WI38 (cell line): ENCODE data around the gene GTF3A.

Experiments used
- H3K4me3 ChIP-seq: 2 replicates; pipeline ENCODE4 v1.5.1; 2011; ENCODE audit warnings: low read depth, mild to moderate bottlenecking, control low read depth, low read length
- TF ChIP-seq, protein P1 (sequence below): IDR thresholded peaks from 2 replicates; pipeline ENCODE4 v1.5.1; 2012; ENCODE audit warnings: low read depth, mild to moderate bottlenecking, control low read depth, low read length

The GTF3A gene

DNA sequence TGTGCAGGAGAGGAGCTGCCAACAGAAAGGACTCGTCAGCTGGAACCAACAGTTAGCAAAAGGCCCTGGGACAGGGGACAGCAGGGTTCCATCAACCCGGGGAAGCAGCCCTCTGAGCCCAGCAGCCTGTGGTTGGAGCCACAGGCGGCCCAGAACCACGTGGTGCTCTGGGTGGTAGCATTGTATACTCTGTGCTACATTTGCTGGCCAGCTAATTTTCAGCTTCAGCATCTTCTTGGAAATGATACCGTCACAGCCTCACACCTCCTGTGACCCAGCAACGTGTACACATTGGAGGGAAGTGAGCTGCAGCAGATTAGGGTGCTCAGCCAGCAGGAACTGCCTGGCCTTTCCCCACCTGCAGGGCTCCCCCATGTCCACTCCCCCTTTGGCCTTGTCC lies 39.1 kb downstream of the GTF3A start:
- H3K4me3 ChIP-seq: no peak overlapping the region
- TF ChIP-seq, protein P1, sequence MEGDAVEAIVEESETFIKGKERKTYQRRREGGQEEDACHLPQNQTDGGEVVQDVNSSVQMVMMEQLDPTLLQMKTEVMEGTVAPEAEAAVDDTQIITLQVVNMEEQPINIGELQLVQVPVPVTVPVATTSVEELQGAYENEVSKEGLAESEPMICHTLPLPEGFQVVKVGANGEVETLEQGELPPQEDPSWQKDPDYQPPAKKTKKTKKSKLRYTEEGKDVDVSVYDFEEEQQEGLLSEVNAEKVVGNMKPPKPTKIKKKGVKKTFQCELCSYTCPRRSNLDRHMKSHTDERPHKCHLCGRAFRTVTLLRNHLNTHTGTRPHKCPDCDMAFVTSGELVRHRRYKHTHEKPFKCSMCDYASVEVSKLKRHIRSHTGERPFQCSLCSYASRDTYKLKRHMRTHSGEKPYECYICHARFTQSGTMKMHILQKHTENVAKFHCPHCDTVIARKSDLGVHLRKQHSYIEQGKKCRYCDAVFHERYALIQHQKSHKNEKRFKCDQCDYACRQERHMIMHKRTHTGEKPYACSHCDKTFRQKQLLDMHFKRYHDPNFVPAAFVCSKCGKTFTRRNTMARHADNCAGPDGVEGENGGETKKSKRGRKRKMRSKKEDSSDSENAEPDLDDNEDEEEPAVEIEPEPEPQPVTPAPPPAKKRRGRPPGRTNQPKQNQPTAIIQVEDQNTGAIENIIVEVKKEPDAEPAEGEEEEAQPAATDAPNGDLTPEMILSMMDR: no peak

DNA sequence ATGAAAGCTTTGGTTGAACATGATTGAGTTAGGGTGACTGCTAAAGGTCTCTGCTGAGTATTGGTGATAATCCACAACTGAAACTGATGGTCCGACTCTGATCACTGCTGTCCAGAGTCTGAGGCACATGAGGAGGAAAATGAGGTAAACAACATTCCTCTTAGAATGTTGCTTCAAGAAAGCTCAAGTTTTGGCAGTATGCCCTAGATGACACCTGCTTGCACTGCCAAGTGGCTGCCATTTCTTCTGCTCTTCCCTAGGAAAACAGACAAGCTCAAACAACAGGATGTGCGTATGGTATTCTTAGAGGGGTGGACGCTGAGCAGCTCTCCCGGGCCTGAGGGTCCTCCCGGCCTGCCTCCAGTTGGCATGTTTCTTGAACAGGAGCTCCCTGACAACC lies 41.2 kb downstream of the GTF3A start:
- H3K4me3 ChIP-seq: no peak overlapping the region
- TF ChIP-seq, protein P1: no peak

DNA sequence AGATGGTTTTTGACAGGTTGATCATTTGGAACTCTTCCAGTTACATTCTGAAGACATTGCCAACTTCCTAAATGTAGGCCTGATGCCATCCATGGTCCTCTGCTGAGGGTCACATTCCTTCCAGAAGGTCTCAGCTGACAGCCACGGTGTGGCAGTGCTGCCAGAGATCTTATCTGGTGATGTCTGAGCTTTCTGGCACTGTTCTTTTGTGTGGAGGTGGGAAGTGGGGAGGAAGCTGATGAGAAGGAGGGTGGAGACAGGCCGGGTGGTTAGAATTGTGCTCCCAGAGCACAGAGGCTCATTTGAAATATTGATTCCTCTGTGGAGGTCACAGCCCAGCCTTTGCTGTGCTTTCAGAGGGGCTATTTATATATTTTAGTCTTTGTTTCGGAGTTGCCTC lies 42.1 kb downstream of the GTF3A start:
- no peak overlapping the region for H3K4me3 ChIP-seq
- TF ChIP-seq, protein P1: no peak

DNA sequence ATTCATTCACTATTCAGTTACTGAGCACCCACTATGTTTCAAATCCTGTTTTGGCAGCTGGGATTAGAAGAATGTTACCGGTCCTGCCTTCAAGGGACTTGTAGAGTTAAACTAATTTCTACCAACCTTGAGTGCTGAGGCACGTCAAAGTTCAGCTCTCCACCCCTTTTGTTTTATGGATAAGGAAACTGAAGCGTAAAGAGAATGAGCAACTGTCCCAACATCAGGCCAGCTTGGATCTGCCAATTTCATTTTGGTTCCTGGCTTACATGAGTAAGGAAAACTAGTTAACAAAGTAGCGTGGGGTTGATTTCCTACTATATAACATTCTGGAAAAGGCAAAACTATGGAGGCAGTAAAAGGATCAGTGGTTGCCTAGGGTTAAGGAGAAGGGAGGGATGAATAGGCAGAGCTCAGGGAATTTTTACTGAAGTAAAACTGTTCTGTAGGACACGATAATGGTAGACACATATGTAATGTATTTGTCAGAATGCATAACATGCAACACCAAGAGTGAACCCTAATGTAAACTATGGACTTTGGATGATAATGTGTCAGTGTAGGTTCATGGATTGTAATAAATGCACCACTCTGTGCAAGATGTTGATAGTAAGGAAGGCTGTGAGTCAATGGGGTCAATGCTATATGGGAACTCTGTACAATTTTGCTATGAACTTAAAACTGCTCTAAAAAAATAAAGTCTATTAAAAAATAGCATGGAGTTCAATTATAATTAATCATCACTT lies 45.8 kb downstream of the GTF3A start:
- H3K4me3 ChIP-seq: no peak overlapping the region
- TF ChIP-seq, protein P1: no peak

DNA sequence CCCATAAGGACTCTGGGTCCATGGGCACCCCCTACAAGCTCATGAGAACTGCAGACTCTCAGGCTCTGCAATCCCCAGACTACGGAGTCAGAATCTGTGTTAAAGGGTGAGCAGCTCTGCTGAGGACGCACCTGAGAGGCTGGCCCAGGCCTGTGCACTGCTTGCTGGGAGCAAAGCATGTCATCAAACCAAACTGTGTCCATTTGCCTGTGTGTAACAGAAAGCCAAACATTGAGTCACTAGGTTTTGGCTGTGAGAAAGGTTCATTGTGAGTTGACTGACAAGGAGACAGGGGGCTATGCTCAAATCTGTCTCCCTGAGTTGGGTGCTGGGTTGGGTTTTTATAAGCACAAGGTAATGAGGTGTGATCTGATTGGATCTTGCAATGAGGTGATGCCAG lies 48.0 kb downstream of the GTF3A start:
- TF ChIP-seq, protein P1: no peak
- no peak overlapping the region for H3K4me3 ChIP-seq

DNA sequence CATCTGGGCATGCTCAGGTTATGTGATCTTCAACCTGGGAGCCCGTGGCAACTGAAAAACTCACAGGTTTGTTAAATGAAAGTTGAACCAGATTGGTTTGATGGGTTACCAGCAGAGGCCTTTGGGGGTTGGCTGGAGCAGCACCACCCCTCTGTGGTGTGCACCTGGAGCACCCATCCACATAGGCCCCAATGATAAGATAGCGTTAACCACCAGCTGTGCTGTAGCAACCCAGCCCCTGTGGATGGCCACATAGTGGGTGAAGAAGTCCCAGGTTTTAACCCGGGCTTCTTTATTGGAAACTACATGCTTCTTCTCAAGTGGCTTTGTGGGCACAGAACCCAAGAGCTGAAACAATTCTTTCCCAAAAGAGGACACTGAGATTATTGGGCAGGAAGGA lies 48.5 kb downstream of the GTF3A start:
- TF ChIP-seq, protein P1: no peak
- H3K4me3 ChIP-seq: no peak overlapping the region

DNA sequence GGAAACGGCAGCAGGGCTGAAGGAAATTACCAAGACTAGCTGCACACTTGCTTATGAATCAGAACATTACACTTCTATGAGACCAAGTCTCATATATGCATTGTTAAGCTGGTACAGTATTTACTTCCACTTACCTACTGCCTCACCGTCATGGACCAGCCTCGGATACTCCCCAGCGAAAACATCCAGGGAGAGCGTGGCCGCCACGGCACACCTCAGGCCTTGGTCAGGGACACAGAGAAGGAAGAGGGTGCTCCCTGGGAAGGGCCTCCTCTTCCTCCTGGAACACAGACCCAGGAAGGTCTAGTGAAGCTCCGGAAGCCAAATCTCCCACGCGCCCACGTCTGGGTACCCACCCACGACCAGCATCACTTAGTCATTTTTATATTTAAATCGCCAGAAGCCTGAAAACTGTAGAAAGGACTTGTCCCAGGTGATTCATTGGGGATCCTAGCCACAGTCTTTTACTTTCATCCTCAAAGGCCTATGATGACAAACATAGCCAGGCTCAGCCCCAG lies 50.4 kb downstream of the GTF3A start:
- TF ChIP-seq, protein P1: no peak
- no peak overlapping the region for H3K4me3 ChIP-seq
